SU-DHL-6 (cell line): ENCODE measurements around the gene CDH13.

ENCODE experiments used
- H2AFZ ChIP-seq: fragments of 200-600 bp; sonication (generic); 2 replicates; pipeline ENCODE4 v1.6.1; 2014; ENCODE audit warnings: low read depth, mild to moderate bottlenecking, moderate library complexity, mixed read lengths, antibody characterized with exemption, low read length; ENCODE audit not compliant: severe bottlenecking
- H3F3A ChIP-seq: fragments of 200-600 bp; shearing (Covaris generic); 2 replicates; pipeline ENCODE4 v1.6.0; 2016; ENCODE audit warnings: antibody characterized with exemption, mild to moderate bottlenecking; ENCODE audit not compliant: insufficient read depth
- H3K27ac ChIP-seq: fragments of 200-600 bp; sonication (generic); 2 replicates; pipeline ENCODE4 v1.5.1; 2016; ENCODE audit warnings: low read depth, mild to moderate bottlenecking, low read length, moderate library complexity, mixed read lengths
- H3K27me3 ChIP-seq: fragments of 200-600 bp; sonication (generic), shearing (Covaris generic); 2 replicates; pipeline ENCODE4 v1.6.0; 2014; ENCODE audit warnings: mild to moderate bottlenecking, low read length
- H3K36me3 ChIP-seq: fragments of 200-600 bp; sonication (generic); 2 replicates; pipeline ENCODE4 v1.6.1; 2014; ENCODE audit warnings: mild to moderate bottlenecking, low read length, mixed read lengths
- H3K4me2 ChIP-seq: fragments of 300-600, 200-600 bp; shearing (Covaris generic), sonication (generic); 2 replicates; pipeline ENCODE4 v1.6.0; 2014; ENCODE audit warnings: low read length, low read depth, mild to moderate bottlenecking; ENCODE audit not compliant: poor library complexity, severe bottlenecking
- H3K4me3 ChIP-seq: fragments of 200-600 bp; sonication (generic); 2 replicates; pipeline ENCODE4 v1.5.1; 2014; ENCODE audit warnings: antibody characterized with exemption, low read length, mild to moderate bottlenecking, mixed read lengths; ENCODE audit not compliant: insufficient read depth, poor library complexity, severe bottlenecking
- H3K79me2 ChIP-seq: fragments of 200-600 bp; sonication (generic); 2 replicates; pipeline ENCODE4 v1.6.1; 2014; ENCODE audit warnings: mild to moderate bottlenecking, low read length, moderate library complexity; ENCODE audit not compliant: insufficient read depth
- H3K9ac ChIP-seq: fragments of 200-600 bp; sonication (generic); 2 replicates; pipeline ENCODE4 v1.7.0; 2014; ENCODE audit warnings: mild to moderate bottlenecking, low read length
- H3K9me2 ChIP-seq: fragments of 200-600 bp; sonication (generic); replicated peaks from 2 replicates; pipeline ENCODE4 v1.6.1; 2014; ENCODE audit warnings: low read length; ENCODE audit not compliant: insufficient read depth
- H3K9me3 ChIP-seq: fragments of 200-600 bp; sonication (generic); 2 replicates; pipeline ENCODE4 v1.6.1; 2014; ENCODE audit warnings: low read length, mixed read lengths; ENCODE audit not compliant: insufficient read depth
- H4K20me1 ChIP-seq: fragments of 200-600 bp; sonication (generic); 2 replicates; pipeline ENCODE4 v1.6.1; 2014; ENCODE audit warnings: low read depth, mild to moderate bottlenecking, antibody characterized with exemption, low read length, moderate library complexity, mixed read lengths
- CTCF ChIP-seq: fragments of 200-600 bp; sonication (generic); IDR thresholded peaks from one replicate; pipeline ENCODE4 v1.5.1; 2017; ENCODE audit warnings: antibody characterized with exemption, mild to moderate bottlenecking, low read length, moderate library complexity; ENCODE audit not compliant: insufficient read depth, poor library complexity, severe bottlenecking
- EZH2phosphoT487 ChIP-seq: fragments of 200-600 bp; sonication (generic), shearing (Covaris generic); conservative IDR thresholded peaks from 2 replicates; pipeline ENCODE4 v1.6.1; 2018; ENCODE audit warnings: mild to moderate bottlenecking, antibody characterized with exemption, low read length, moderate library complexity, mixed read lengths

CDH13 gene

GRCh38 chr16:83147244-83147643 is 520.5 kb downstream of the CDH13 start:
- Histone ChIP-seq H3K9me2 (no peaks in the 10 kb centered on the region), H3F3A (no peaks in the 10 kb centered on the region), H2AFZ (no peak overlapping the region), H3K9me3 (no peaks in the 10 kb centered on the region), H3K4me3 (no peak overlapping the region), H3K9ac (no peak overlapping the region), H3K36me3 (no peaks in the 10 kb centered on the region), H3K79me2 (no peaks in the 10 kb centered on the region), H3K27me3 (no peaks in the 10 kb centered on the region), H3K27ac (no peak overlapping the region), H3K4me2 (no peak overlapping the region), H4K20me1 (no peaks in the 10 kb centered on the region)
- no peak for TF ChIP-seq CTCF
- TF ChIP-seq EZH2phosphoT487 = no peak

GRCh38 chr16:83158320-83158957 is 531.7 kb downstream of the CDH13 start:
- Histone ChIP-seq H3K36me3 (no peaks in the 10 kb centered on the region), H4K20me1 (no peaks in the 10 kb centered on the region), H3K27me3 (no peaks in the 10 kb centered on the region), H3K4me3 (no peak overlapping the region), H3K9me2 (no peaks in the 10 kb centered on the region), H3K79me2 (no peaks in the 10 kb centered on the region), H3K9ac (no peak overlapping the region), H3F3A (no peaks in the 10 kb centered on the region), H3K4me2 (no peak overlapping the region), H3K9me3 (no peaks in the 10 kb centered on the region), H2AFZ (no peak overlapping the region), H3K27ac (no peak overlapping the region)
- TF ChIP-seq CTCF (no peak), EZH2phosphoT487 (no peak)

GRCh38 chr16:83159049-83159448 is 532.3 kb downstream of the CDH13 start:
- H3K4me3 ChIP-seq = no peak overlapping the region
- H2AFZ ChIP-seq = no peak overlapping the region
- H3F3A ChIP-seq = no peaks in the 10 kb centered on the region
- no peak overlapping the region for H3K9ac ChIP-seq
- H3K4me2 ChIP-seq = no peak overlapping the region
- no peak overlapping the region for H3K27ac ChIP-seq
- no peaks in the 10 kb centered on the region for H3K79me2 ChIP-seq
- H3K9me3 ChIP-seq = no peaks in the 10 kb centered on the region
- no peaks in the 10 kb centered on the region for H3K27me3 ChIP-seq
- TF ChIP-seq CTCF (no peak), EZH2phosphoT487 (no peak)
- no peaks in the 10 kb centered on the region for H4K20me1 ChIP-seq
- no peaks in the 10 kb centered on the region for H3K36me3 ChIP-seq
- H3K9me2 ChIP-seq = no peaks in the 10 kb centered on the region
